ENCODE data around the gene HLA-DQA1.

HLA-DQA1 gene

DNA sequence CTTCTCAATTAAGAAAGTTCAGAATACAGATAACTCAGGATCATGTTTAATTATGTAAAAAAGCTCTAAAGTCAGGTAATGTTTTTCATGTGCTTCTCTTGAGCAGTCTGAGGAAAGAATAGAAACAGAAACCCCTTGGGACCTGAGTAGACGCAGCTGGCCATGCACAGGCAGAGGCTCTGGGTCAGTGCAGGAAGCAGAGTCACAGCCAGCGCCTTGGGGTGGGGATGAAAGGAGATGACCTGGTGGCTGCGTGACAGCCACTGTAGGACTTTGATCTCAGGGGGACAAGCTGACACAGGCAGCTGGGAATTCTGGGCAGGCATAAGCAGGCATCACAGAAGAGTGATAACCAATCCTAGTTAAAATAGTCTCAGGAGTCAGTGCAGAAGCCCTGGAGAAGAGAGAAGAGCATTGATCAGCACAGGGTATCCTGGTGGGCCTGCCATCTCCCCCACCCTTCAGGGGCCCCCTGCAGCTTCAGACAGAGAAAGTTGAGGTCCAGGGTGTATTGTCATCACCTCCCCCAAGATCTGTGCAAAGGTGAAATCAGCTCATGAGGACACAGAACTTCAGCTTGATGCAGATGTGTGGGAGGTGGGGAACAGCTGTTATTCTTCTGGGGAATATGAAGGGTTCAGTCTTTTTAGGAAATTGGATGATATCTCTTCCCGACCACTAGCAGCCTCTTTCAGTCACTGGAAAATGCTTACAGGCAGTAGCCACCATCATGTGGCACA lies 22.8 kb downstream of the HLA-DQA1 start:
- no peak overlapping the region for H2BK120ac ChIP-seq (ENCODE audit: low read depth, low read length)
- H3K27ac ChIP-seq (ENCODE audit: low read length, poor library complexity, severe bottlenecking), result no peak overlapping the region
- no peak overlapping the region for H3K14ac ChIP-seq (ENCODE audit: low read length in 2 of 2)
- H2AFZ ChIP-seq (ENCODE audit: low read depth, low read length), result no peak overlapping the region
- H3K9ac ChIP-seq (ENCODE audit: low read length), result no peak overlapping the region
- H3K9me3 ChIP-seq (ENCODE audit: control insufficient read depth, low read length), result no peaks in the 10 kb centered on the region
- H3K4me2 ChIP-seq (ENCODE audit: low read length, poor library complexity, severe bottlenecking), result no peak overlapping the region
- 63% methylated on average over 4 of the region's 4 CpGs for WGBS
- H2AK5ac ChIP-seq (ENCODE audit: low read length, severe bottlenecking), result no peak overlapping the region
- no peak for DNase-seq
- no peaks in the 10 kb centered on the region for H3K36me3 ChIP-seq (ENCODE audit: control insufficient read depth in 1 of 2, insufficient read depth in 2 of 2, low read depth in 1 of 2, low read length in 2 of 2)
- no peaks in the 10 kb centered on the region for H3K79me1 ChIP-seq (replicated peaks; ENCODE audit: low read length, poor library complexity, severe bottlenecking)
- H3K4ac ChIP-seq (ENCODE audit: low read depth in 1 of 2, low read length in 2 of 2), result no peak overlapping the region
- H2BK5ac ChIP-seq (ENCODE audit: low read depth, low read length, poor library complexity, severe bottlenecking), result no peak overlapping the region
- H4K8ac ChIP-seq (ENCODE audit: low read length), result no peak overlapping the region
- peaks cover 4 to 27% of the 10 kb centered on the region in 2 experiments for H3K27me3 ChIP-seq (ENCODE audit: control insufficient read depth in 1 of 2, insufficient read depth in 1 of 2, low read length in 2 of 2)
- H3K23ac ChIP-seq (ENCODE audit: low read length in 2 of 2), result no peak overlapping the region
- H2BK15ac ChIP-seq (ENCODE audit: low read depth, poor library complexity, severe bottlenecking), result no peak overlapping the region
- no peak overlapping the region for H2BK12ac ChIP-seq (ENCODE audit: low read length in 2 of 2)
- no peaks in the 10 kb centered on the region for H3K4me1 ChIP-seq (ENCODE audit: control insufficient read depth, insufficient read depth, low read depth, low read length)
- H4K91ac ChIP-seq (ENCODE audit: low read length), result no peak overlapping the region
- H3K4me3 ChIP-seq (ENCODE audit: insufficient read depth in 1 of 2, low read depth in 1 of 2, low read length in 2 of 2), result no peak overlapping the region
- H3K18ac ChIP-seq (ENCODE audit: low read depth in 1 of 2, low read length in 2 of 2), result no peak overlapping the region

DNA sequence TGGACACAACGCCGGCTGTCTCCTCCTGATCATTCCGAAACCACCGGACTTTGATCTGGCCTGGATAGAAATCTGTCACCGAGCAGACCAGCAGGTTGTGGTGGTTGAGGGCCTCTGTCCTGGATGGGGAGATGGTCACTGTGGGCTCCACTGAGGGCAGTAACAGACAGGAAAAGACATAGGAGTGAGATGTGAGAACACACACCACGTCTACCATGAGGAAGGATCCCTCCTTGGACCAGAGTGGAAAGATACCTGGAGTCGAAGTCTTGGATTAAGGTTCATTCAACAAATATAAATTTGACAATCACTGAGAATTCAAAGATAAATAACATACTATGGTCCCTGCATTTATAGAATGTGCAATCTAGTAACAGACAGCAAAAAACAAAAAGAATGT lies 24.9 kb downstream of the HLA-DQA1 start:
- WGBS, result 75% methylated on average over 4 of the region's 7 CpGs
- Histone ChIP-seq H2BK5ac (ENCODE audit: low read depth, low read length, poor library complexity, severe bottlenecking) (no peak overlapping the region), H4K91ac (ENCODE audit: low read length) (no peak overlapping the region), H3K36me3 (ENCODE audit: control insufficient read depth in 1 of 2, insufficient read depth in 2 of 2, low read depth in 1 of 2, low read length in 2 of 2) (no peaks in the 10 kb centered on the region), H2BK120ac (ENCODE audit: low read depth, low read length) (no peak overlapping the region), H3K4ac (ENCODE audit: low read depth in 1 of 2, low read length in 2 of 2) (no peak overlapping the region), H2BK15ac (ENCODE audit: low read depth, poor library complexity, severe bottlenecking) (no peak overlapping the region), H2BK12ac (ENCODE audit: low read length in 2 of 2) (no peak overlapping the region), H3K9ac (ENCODE audit: low read length) (no peak overlapping the region), H3K27me3 (ENCODE audit: control insufficient read depth in 1 of 2, insufficient read depth in 1 of 2, low read length in 2 of 2) (peaks cover 4 to 44% of the 10 kb centered on the region in 2 experiments), H3K79me1 (replicated peaks; ENCODE audit: low read length, poor library complexity, severe bottlenecking) (no peaks in the 10 kb centered on the region), H2AK5ac (ENCODE audit: low read length, severe bottlenecking) (no peak overlapping the region), H3K14ac (ENCODE audit: low read length in 2 of 2) (no peak overlapping the region), H3K23ac (ENCODE audit: low read length in 2 of 2) (no peak overlapping the region), H3K4me3 (ENCODE audit: insufficient read depth in 1 of 2, low read depth in 1 of 2, low read length in 2 of 2) (no peak overlapping the region), H3K27ac (ENCODE audit: low read length, poor library complexity, severe bottlenecking) (no peak overlapping the region), H3K18ac (ENCODE audit: low read depth in 1 of 2, low read length in 2 of 2) (no peak overlapping the region), H3K4me2 (ENCODE audit: low read length, poor library complexity, severe bottlenecking) (no peak overlapping the region), H3K4me1 (ENCODE audit: control insufficient read depth, insufficient read depth, low read depth, low read length) (no peaks in the 10 kb centered on the region), H4K8ac (ENCODE audit: low read length) (no peak overlapping the region), H3K9me3 (ENCODE audit: control insufficient read depth, low read length) (no peaks in the 10 kb centered on the region), H2AFZ (ENCODE audit: low read depth, low read length) (no peak overlapping the region)
- DNase-seq, result no peak

- no peaks in the 10 kb centered on the region for H3K9me3 ChIP-seq (ENCODE audit: control insufficient read depth, low read length)
- H2AK5ac ChIP-seq (ENCODE audit: low read length, severe bottlenecking), result no peak overlapping the region
- H3K18ac ChIP-seq (ENCODE audit: low read depth in 1 of 2, low read length in 2 of 2), result no peak overlapping the region
- no peaks in the 10 kb centered on the region for H3K36me3 ChIP-seq (ENCODE audit: control insufficient read depth in 1 of 2, insufficient read depth in 2 of 2, low read depth in 1 of 2, low read length in 2 of 2)
- peaks cover 4 to 50% of the 10 kb centered on the region in 2 experiments for H3K27me3 ChIP-seq (ENCODE audit: control insufficient read depth in 1 of 2, insufficient read depth in 1 of 2, low read length in 2 of 2)
- H2AFZ ChIP-seq (ENCODE audit: low read depth, low read length), result no peak overlapping the region
- H3K79me1 ChIP-seq (replicated peaks; ENCODE audit: low read length, poor library complexity, severe bottlenecking), result no peaks in the 10 kb centered on the region
- no peak overlapping the region for H2BK12ac ChIP-seq (ENCODE audit: low read length in 2 of 2)
- H3K9ac ChIP-seq (ENCODE audit: low read length), result no peak overlapping the region
- H3K27ac ChIP-seq (ENCODE audit: low read length, poor library complexity, severe bottlenecking), result no peak overlapping the region
- H2BK15ac ChIP-seq (ENCODE audit: low read depth, poor library complexity, severe bottlenecking), result no peak overlapping the region
- no peak for DNase-seq
- no peak overlapping the region for H3K4me2 ChIP-seq (ENCODE audit: low read length, poor library complexity, severe bottlenecking)
- 28% methylated on average over 4 of the region's 5 CpGs for WGBS
- H2BK120ac ChIP-seq (ENCODE audit: low read depth, low read length), result no peak overlapping the region
- no peak overlapping the region for H4K91ac ChIP-seq (ENCODE audit: low read length)
- H2BK5ac ChIP-seq (ENCODE audit: low read depth, low read length, poor library complexity, severe bottlenecking), result no peak overlapping the region
- H3K23ac ChIP-seq (ENCODE audit: low read length in 2 of 2), result no peak overlapping the region
- no peaks in the 10 kb centered on the region for H3K4me1 ChIP-seq (ENCODE audit: control insufficient read depth, insufficient read depth, low read depth, low read length)
- no peak overlapping the region for H3K4ac ChIP-seq (ENCODE audit: low read depth in 1 of 2, low read length in 2 of 2)
- no peak overlapping the region for H3K4me3 ChIP-seq (ENCODE audit: insufficient read depth in 1 of 2, low read depth in 1 of 2, low read length in 2 of 2)
- no peak overlapping the region for H3K14ac ChIP-seq (ENCODE audit: low read length in 2 of 2)
- no peak overlapping the region for H4K8ac ChIP-seq (ENCODE audit: low read length)
Observed at GRCh38 chr6:32662836-32663235, 25.6 kb downstream of the HLA-DQA1 start.

- H3K9ac ChIP-seq (ENCODE audit: low read length), result no peak overlapping the region
- H2BK120ac ChIP-seq (ENCODE audit: low read depth, low read length), result no peak overlapping the region
- no peak overlapping the region for H2BK12ac ChIP-seq (ENCODE audit: low read length in 2 of 2)
- WGBS, result 28% methylated on average over 15 of the region's 26 CpGs
- DNase-seq, result no peak
- H3K4me2 ChIP-seq (ENCODE audit: low read length, poor library complexity, severe bottlenecking), result no peak overlapping the region
- no peak overlapping the region for H4K8ac ChIP-seq (ENCODE audit: low read length)
- no peaks in the 10 kb centered on the region for H3K36me3 ChIP-seq (ENCODE audit: control insufficient read depth in 1 of 2, insufficient read depth in 2 of 2, low read depth in 1 of 2, low read length in 2 of 2)
- H3K9me3 ChIP-seq (ENCODE audit: control insufficient read depth, low read length), result no peaks in the 10 kb centered on the region
- H2BK15ac ChIP-seq (ENCODE audit: low read depth, poor library complexity, severe bottlenecking), result no peak overlapping the region
- no peak overlapping the region for H3K18ac ChIP-seq (ENCODE audit: low read depth in 1 of 2, low read length in 2 of 2)
- no peak overlapping the region for H2AK5ac ChIP-seq (ENCODE audit: low read length, severe bottlenecking)
- H3K4me1 ChIP-seq (ENCODE audit: control insufficient read depth, insufficient read depth, low read depth, low read length), result no peaks in the 10 kb centered on the region
- no peaks in the 10 kb centered on the region for H3K79me1 ChIP-seq (replicated peaks; ENCODE audit: low read length, poor library complexity, severe bottlenecking)
- H2AFZ ChIP-seq (ENCODE audit: low read depth, low read length), result no peak overlapping the region
- no peak overlapping the region for H3K14ac ChIP-seq (ENCODE audit: low read length in 2 of 2)
- H2BK5ac ChIP-seq (ENCODE audit: low read depth, low read length, poor library complexity, severe bottlenecking), result no peak overlapping the region
- peak overlapping the region in 1 of 2 experiments; percentile 71 for H3K4me3 ChIP-seq (ENCODE audit: insufficient read depth in 1 of 2, low read depth in 1 of 2, low read length in 2 of 2)
- H4K91ac ChIP-seq (ENCODE audit: low read length), result no peak overlapping the region
- no peak overlapping the region for H3K27ac ChIP-seq (ENCODE audit: low read length, poor library complexity, severe bottlenecking)
- H3K27me3 ChIP-seq (ENCODE audit: control insufficient read depth in 1 of 2, insufficient read depth in 1 of 2, low read length in 2 of 2), result peaks cover 4 to 49% of the 10 kb centered on the region in 2 experiments
- H3K4ac ChIP-seq (ENCODE audit: low read depth in 1 of 2, low read length in 2 of 2), result no peak overlapping the region
- H3K23ac ChIP-seq (ENCODE audit: low read length in 2 of 2), result no peak overlapping the region
Observed at GRCh38 chr6:32664354-32664753, 27.1 kb downstream of the HLA-DQA1 start.

Data from mesenchymal stem cell (in vitro differentiated cells and primary cell).